Stimulated activated CD4-positive, alpha-beta T cell treated with anti-CD3 and anti-CD28 coated beads, Interleukin-2, amount 100 ng/mL, for 24 hours (primary cell): ENCODE measurements around the gene CABP4.
A peak's percentile ranks its signal among the peaks of the same experiment; 100 is the strongest.

Source experiments
- DNase-seq, 2 donors: peaks; one replicate each; pipeline ENCODE4 v3.0.0-alpha.2; 2020

Gene CABP4

GRCh38 chr11:67435727-67436458 lies 19.3 kb upstream of the CABP4 start:
- DNase-seq: no peak

- DNase-seq: peak; percentile 78 to 86
Observed at GRCh38 chr11:67436459-67437081, 18.6 kb upstream of the CABP4 start.

- DNase-seq: peak; percentile 74 to 81
Observed at GRCh38 chr11:67437082-67437808, 17.9 kb upstream of the CABP4 start, which contains the start of gene PTPRCAP. Gene PTPRCAP, minus strand, starts transcription at chr11:67437682. Its CDS starts 63 bp downstream, at chr11:67437619.

- no peak for DNase-seq
Observed at GRCh38 chr11:67437809-67438157, 17.4 kb upstream of the CABP4 start.

GRCh38 chr11:67438158-67438902 lies 16.8 kb upstream of the CABP4 start:
- DNase-seq: peak; percentile 79 to 88

- DNase-seq: peak; percentile 50 to 63
Observed at GRCh38 chr11:67439321-67440228, 15.6 kb upstream of the CABP4 start.

GRCh38 chr11:67440229-67441097 lies 14.7 kb upstream of the CABP4 start:
- DNase-seq: peak in 1 of 2 donors; percentile 51

GRCh38 chr11:67441098-67441563 lies 14.0 kb upstream of the CABP4 start:
- DNase-seq: peak in 1 of 2 donors; percentile 36

- DNase-seq: peak in 1 of 2 donors; percentile 15
Observed at GRCh38 chr11:67441731-67442351, 13.3 kb upstream of the CABP4 start.

GRCh38 chr11:67442504-67443404 lies 12.4 kb upstream of the CABP4 start:
- DNase-seq: peak in 1 of 2 donors; percentile 18

- DNase-seq: no peak
Observed at GRCh38 chr11:67445515-67445914, 9.6 kb upstream of the CABP4 start.

GRCh38 chr11:67448220-67448609 lies 6.9 kb upstream of the CABP4 start:
- no peak for DNase-seq

- no peak for DNase-seq
Observed at GRCh38 chr11:67449116-67449844, 5.9 kb upstream of the CABP4 start.

- DNase-seq: no peak
Observed at GRCh38 chr11:67450796-67451657, 4.1 kb upstream of the CABP4 start.

- DNase-seq: no peak
Observed at GRCh38 chr11:67451658-67451976, 3.5 kb upstream of the CABP4 start.

- no peak for DNase-seq
Observed at GRCh38 chr11:67452141-67452952, 2.8 kb upstream of the CABP4 start, which contains the start of gene GPR152. Gene GPR152, minus strand, starts transcription at chr11:67452729. Its CDS starts 5 bp downstream, at chr11:67452724.
